SU-DHL-6 (cell line): ENCODE data around the gene FAM107A.

Source experiments
- H2AFZ ChIP-seq: fragments of 200-600 bp; sonication (generic); 2 replicates; pipeline ENCODE4 v1.6.1; 2014; ENCODE audit warnings: low read depth, mild to moderate bottlenecking, moderate library complexity, mixed read lengths, antibody characterized with exemption, low read length; ENCODE audit not compliant: severe bottlenecking
- H3F3A ChIP-seq: fragments of 200-600 bp; shearing (Covaris generic); 2 replicates; pipeline ENCODE4 v1.6.0; 2016; ENCODE audit warnings: antibody characterized with exemption, mild to moderate bottlenecking; ENCODE audit not compliant: insufficient read depth
- H3K27ac ChIP-seq: fragments of 200-600 bp; sonication (generic); 2 replicates; pipeline ENCODE4 v1.5.1; 2016; ENCODE audit warnings: low read depth, mild to moderate bottlenecking, low read length, moderate library complexity, mixed read lengths
- H3K27me3 ChIP-seq: fragments of 200-600 bp; sonication (generic), shearing (Covaris generic); 2 replicates; pipeline ENCODE4 v1.6.0; 2014; ENCODE audit warnings: mild to moderate bottlenecking, low read length
- H3K36me3 ChIP-seq: fragments of 200-600 bp; sonication (generic); 2 replicates; pipeline ENCODE4 v1.6.1; 2014; ENCODE audit warnings: mild to moderate bottlenecking, low read length, mixed read lengths
- H3K4me2 ChIP-seq: fragments of 300-600, 200-600 bp; shearing (Covaris generic), sonication (generic); 2 replicates; pipeline ENCODE4 v1.6.0; 2014; ENCODE audit warnings: low read length, low read depth, mild to moderate bottlenecking; ENCODE audit not compliant: poor library complexity, severe bottlenecking
- H3K4me3 ChIP-seq: fragments of 200-600 bp; sonication (generic); 2 replicates; pipeline ENCODE4 v1.5.1; 2014; ENCODE audit warnings: antibody characterized with exemption, low read length, mild to moderate bottlenecking, mixed read lengths; ENCODE audit not compliant: insufficient read depth, poor library complexity, severe bottlenecking
- H3K79me2 ChIP-seq: fragments of 200-600 bp; sonication (generic); 2 replicates; pipeline ENCODE4 v1.6.1; 2014; ENCODE audit warnings: mild to moderate bottlenecking, low read length, moderate library complexity; ENCODE audit not compliant: insufficient read depth
- H3K9ac ChIP-seq: fragments of 200-600 bp; sonication (generic); 2 replicates; pipeline ENCODE4 v1.7.0; 2014; ENCODE audit warnings: mild to moderate bottlenecking, low read length
- H3K9me2 ChIP-seq: fragments of 200-600 bp; sonication (generic); replicated peaks from 2 replicates; pipeline ENCODE4 v1.6.1; 2014; ENCODE audit warnings: low read length; ENCODE audit not compliant: insufficient read depth
- H3K9me3 ChIP-seq: fragments of 200-600 bp; sonication (generic); 2 replicates; pipeline ENCODE4 v1.6.1; 2014; ENCODE audit warnings: low read length, mixed read lengths; ENCODE audit not compliant: insufficient read depth
- H4K20me1 ChIP-seq: fragments of 200-600 bp; sonication (generic); 2 replicates; pipeline ENCODE4 v1.6.1; 2014; ENCODE audit warnings: low read depth, mild to moderate bottlenecking, antibody characterized with exemption, low read length, moderate library complexity, mixed read lengths
- EZH2phosphoT487 ChIP-seq: fragments of 200-600 bp; sonication (generic), shearing (Covaris generic); conservative IDR thresholded peaks from 2 replicates; pipeline ENCODE4 v1.6.1; 2018; ENCODE audit warnings: mild to moderate bottlenecking, antibody characterized with exemption, low read length, moderate library complexity, mixed read lengths
- TF ChIP-seq, protein P1 (sequence below): fragments of 200-600 bp; sonication (generic); IDR thresholded peaks from one replicate; pipeline ENCODE4 v1.5.1; 2017; ENCODE audit warnings: antibody characterized with exemption, mild to moderate bottlenecking, low read length, moderate library complexity; ENCODE audit not compliant: insufficient read depth, poor library complexity, severe bottlenecking

Gene FAM107A

DNA sequence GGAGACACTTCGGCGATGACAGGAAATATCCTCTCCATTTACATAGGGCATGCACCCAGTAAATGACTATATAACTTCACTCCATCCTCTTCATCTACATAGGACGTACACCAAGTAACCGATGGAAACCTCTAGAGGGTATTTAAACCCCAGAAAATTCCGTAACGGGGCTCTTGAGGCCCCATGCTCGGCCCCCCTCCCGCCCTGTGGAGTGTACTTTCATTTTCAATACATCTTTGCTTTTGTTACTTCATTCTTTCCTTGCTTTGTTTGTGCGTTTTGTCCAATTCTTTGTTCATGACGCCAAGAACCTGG, 7.5 kb upstream of the FAM107A start:
- Histone ChIP-seq H3K4me2 (no peak overlapping the region), H3K4me3 (no peak overlapping the region), H2AFZ (no peak overlapping the region), H3K9me2 (no peaks in the 10 kb centered on the region), H3K9ac (no peak overlapping the region), H3K27ac (no peak overlapping the region), H3K79me2 (no peaks in the 10 kb centered on the region), H4K20me1 (no peaks in the 10 kb centered on the region), H3K27me3 (no peaks in the 10 kb centered on the region), H3F3A (no peaks in the 10 kb centered on the region), H3K36me3 (no peaks in the 10 kb centered on the region), H3K9me3 (no peaks in the 10 kb centered on the region)
- TF ChIP-seq EZH2phosphoT487, result no peak
- TF ChIP-seq, protein P1, sequence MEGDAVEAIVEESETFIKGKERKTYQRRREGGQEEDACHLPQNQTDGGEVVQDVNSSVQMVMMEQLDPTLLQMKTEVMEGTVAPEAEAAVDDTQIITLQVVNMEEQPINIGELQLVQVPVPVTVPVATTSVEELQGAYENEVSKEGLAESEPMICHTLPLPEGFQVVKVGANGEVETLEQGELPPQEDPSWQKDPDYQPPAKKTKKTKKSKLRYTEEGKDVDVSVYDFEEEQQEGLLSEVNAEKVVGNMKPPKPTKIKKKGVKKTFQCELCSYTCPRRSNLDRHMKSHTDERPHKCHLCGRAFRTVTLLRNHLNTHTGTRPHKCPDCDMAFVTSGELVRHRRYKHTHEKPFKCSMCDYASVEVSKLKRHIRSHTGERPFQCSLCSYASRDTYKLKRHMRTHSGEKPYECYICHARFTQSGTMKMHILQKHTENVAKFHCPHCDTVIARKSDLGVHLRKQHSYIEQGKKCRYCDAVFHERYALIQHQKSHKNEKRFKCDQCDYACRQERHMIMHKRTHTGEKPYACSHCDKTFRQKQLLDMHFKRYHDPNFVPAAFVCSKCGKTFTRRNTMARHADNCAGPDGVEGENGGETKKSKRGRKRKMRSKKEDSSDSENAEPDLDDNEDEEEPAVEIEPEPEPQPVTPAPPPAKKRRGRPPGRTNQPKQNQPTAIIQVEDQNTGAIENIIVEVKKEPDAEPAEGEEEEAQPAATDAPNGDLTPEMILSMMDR, result no peak

DNA sequence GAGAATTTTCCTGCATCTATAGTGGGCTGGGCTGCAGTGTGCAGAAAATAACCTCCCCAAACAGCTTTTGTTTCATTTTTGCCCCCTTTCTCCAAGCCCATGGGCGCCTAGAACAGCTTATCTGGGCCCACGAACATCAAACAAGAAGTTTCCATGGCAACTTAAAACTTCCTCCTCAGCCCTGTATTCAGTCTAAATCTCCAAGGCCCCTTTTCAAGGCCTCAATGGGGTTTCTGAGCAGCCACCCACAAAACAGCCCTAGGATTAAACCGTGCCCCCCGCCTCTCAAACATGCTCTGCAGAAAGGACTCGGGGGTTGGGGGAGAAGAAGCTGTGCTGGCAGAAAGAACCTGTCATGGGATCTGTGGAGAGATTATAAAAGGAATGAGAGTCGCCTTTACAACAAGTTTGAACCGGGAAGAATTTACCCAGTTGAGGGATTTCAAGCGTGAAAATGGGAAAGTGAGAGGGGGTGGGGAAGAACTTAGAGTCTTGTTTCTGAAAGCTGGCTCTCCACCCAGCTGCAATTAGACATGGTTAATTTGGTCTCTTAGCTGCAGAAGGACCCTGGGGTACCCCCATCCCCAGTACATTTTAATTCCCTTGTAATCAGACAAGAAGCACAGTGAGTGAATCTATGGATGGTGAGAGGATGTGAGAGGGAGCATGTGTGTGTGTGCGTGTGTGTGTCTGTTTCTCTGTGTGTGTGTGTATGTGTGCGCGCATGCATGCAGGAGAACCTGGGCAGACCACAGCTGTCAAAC, 4.3 kb upstream of the FAM107A start:
- Histone ChIP-seq H3K4me3 (no peak overlapping the region), H3K36me3 (no peaks in the 10 kb centered on the region), H2AFZ (no peak overlapping the region), H3K9me2 (no peaks in the 10 kb centered on the region), H3F3A (no peaks in the 10 kb centered on the region), H3K4me2 (no peak overlapping the region), H3K27ac (no peak overlapping the region), H4K20me1 (no peaks in the 10 kb centered on the region), H3K27me3 (no peaks in the 10 kb centered on the region), H3K9ac (no peak overlapping the region), H3K79me2 (no peaks in the 10 kb centered on the region), H3K9me3 (no peaks in the 10 kb centered on the region)
- TF ChIP-seq EZH2phosphoT487, result no peak
- TF ChIP-seq, protein P1, result no peak

DNA sequence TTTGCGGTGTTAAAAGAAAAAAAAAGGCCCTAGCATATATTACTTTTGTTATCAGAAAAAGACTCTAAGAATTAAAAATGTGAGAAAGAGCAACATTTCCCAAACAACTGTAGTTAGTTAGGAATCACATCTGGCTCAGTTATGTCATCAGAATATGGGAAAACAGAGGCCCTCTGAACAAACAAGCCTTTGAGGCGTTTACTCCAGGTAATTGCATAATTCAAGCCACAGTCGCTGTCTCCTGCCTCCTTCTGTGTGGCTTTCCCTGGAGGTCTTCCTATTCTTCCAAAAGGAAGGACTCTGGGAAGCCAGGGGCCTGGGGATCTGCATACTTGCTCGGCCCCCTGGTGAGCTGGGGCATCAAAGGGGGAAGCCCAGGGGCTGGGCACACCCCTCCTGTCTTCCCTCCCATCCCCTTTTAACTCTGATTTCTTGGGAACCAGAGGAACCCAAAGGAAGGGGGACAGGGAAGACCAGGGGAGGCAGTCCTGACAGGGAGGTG, 3.7 kb upstream of the FAM107A start:
- no peak overlapping the region for H3K9ac ChIP-seq
- H3K4me2 ChIP-seq, result no peak overlapping the region

More for the DNA sequence above, 3.7 kb upstream of the FAM107A start:
- H3F3A ChIP-seq, result no peaks in the 10 kb centered on the region
- no peaks in the 10 kb centered on the region for H3K79me2 ChIP-seq
- no peak for TF ChIP-seq EZH2phosphoT487
- TF ChIP-seq, protein P1, result no peak
- no peak overlapping the region for H3K4me3 ChIP-seq
- no peaks in the 10 kb centered on the region for H3K9me3 ChIP-seq
- no peaks in the 10 kb centered on the region for H3K36me3 ChIP-seq
- no peak overlapping the region for H2AFZ ChIP-seq
- H3K27ac ChIP-seq, result no peak overlapping the region
- H3K27me3 ChIP-seq, result no peaks in the 10 kb centered on the region
- no peaks in the 10 kb centered on the region for H3K9me2 ChIP-seq
- H4K20me1 ChIP-seq, result no peaks in the 10 kb centered on the region
